GM21619 (cell line): ENCODE measurements around the gene CORT.
A peak's percentile ranks its signal among the peaks of the same experiment; 100 is the strongest.
"Not testable (repeated sequence)": the region's sequence is repeated elsewhere in the genome, so short reads cannot be mapped to it uniquely, and the experiment has no call there.

Source experiments
- ATAC-seq: cut with Tn5 transposase; IDR thresholded peaks from one replicate; pipeline ENCODE4 v1.9.1; 2021; ENCODE audit not compliant: unreplicated experiment

CORT gene

DNA sequence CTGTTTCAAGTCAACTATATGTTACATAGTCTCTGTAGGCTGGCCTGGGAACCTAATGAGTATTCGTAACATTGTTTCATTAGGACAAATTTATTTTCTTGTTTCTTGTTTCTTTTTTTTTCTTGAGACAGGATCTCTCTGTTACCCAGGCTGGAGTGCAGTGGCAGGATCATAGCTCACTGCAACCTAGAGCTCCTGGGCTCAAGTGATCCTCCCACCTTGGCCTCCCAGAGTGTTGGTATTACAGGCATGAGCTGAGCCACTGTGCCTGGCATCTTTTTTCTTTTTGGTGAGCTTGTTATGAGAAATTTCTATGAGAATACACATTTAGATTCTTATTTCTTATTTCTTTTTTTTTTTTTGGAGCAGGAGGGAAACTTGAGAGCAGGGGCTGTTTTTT lies 12.8 kb upstream of the CORT start:
- ATAC-seq, result no peak

DNA sequence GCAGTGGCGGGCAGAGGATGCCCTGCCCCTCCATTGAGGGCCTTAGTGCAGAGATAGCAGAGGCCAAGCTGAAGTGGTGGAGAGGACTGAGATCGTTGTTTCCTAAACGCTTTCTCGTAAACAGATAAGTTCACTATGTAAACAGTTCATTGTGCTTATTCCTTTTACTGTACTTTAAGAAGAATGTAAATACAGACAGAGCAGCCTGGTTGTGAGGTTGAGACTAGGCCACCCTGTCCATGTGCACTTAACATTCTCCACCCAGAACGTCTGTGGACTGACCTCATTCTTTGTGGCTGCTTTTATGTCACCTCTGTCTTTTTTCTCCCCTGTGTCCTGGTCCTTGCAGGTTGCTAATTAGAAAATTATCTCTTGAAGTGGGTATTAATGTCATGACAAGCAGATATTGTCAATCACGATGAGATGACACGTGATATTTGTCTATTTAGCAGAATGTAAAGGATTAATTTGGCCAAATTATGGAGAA lies 11.1 kb upstream of the CORT start:
- ATAC-seq, result no peak

DNA sequence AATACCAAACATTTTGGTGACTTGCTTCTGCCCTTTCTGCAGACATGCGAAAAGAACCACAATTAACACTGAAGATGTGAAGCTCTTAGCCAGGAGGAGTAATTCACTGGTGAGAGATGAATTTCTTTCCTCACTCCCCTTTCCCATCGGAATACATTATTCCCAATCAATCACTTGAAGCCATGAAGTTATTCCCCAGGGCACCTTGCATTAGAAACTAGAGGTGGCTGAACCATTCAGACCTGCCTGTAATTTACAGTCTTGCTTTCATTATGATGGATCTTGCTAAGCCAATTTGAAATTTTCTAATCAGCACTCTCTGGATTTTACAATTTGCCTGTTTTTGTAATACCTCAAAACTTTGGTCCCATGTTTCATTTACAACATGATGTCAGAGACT lies 9.5 kb upstream of the CORT start:
- ATAC-seq, result no peak

- no peak for ATAC-seq
These were observed 9.0 kb upstream of the CORT start for GRCh38 chr1:10440794-10441193.

GRCh38 chr1:10444248-10444647 lies 5.6 kb upstream of the CORT start:
- ATAC-seq, result no peak

DNA sequence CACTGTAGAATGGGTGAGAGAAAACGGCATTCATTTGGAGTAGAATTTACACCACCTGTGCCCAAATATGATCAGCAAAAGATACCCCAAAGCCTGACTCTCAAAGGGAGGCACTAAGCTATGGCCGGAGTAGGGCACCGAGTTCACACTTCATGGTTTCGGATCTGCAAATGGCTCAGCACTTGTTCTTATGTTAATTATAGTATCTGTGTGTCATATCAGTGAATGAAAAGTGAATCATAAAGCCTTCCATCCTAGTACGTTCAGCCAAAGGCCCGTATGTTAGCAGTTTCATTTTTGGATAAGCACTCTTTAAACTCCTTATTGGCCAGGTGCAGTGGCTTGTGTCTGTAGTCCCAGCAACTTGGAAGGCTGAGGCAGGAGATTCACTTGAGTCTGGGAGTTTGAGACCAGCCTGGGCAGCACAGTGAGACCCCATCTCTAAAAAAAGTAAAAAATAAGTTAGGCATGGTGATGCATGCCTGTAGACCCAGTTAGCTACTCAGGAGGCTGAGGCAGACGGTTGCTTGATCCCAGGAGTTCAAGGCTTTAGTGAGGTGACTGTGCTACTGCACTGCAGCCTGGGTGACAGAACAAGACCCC lies 4.9 kb upstream of the CORT start:
- no peak for ATAC-seq

- no peak for ATAC-seq
These were observed 2.9 kb upstream of the CORT start for GRCh38 chr1:10446790-10447422.

- no peak for ATAC-seq
These were observed 454 bp downstream of the CORT start for GRCh38 chr1:10450156-10450814.

DNA sequence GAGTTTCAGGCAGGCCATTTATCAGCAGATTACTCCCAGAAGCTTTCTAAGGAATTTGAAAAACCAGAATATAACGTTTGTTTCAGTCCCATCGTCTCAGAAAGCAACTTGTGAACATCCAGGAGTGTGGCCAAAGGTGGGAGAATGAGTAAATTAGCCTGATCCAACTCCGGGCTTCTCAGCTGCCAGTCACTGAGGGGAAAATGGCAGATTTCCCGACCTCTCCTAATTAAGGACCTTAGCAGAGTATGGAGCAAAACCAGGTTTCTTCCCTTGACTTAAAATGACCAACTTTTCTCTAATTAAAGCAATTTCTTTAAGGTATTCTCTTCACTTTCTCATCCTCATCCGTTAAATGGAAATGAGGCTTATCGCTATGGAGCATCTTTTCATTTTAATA lies 1.0 kb downstream of the CORT start:
- ATAC-seq, result no peak

DNA sequence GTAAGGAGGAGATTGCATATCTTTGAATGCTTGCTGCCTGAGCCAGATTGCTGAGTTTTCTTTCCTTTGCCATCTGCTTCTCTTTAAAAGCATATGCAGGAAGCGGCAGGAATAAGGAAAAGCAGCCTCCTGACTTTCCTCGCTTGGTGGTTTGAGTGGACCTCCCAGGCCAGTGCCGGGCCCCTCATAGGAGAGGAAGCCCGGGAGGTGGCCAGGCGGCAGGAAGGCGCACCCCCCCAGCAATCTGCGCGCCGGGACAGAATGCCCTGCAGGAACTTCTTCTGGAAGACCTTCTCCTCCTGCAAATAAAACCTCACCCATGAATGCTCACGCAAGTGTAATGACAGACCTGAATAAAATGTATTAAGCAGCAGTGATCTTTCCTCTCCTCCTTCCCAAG lies 1.5 kb downstream of the CORT start:
- no peak for ATAC-seq

- ATAC-seq, result no peak
These were observed 6.2 kb downstream of the CORT start for GRCh38 chr1:10456048-10456447.

DNA sequence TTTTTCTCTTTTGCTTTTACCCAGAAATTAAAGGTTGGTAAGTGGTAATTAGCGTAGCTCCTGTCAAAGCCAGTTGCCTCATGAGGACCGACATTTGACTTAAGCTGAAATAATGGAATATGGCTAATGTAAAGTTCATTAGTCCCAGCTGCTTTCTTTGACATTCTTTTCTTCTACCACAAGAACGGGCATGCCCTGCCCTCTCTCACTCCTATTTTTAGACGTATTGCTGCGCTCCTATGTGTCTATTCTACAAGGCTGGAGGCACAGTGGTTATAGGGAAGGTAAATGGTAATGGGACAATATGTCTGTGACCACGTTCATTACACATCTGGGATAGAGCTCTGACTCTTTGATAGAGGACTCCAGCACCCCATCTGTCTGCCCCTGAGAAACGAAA lies 6.8 kb downstream of the CORT start:
- ATAC-seq, result no peak

DNA sequence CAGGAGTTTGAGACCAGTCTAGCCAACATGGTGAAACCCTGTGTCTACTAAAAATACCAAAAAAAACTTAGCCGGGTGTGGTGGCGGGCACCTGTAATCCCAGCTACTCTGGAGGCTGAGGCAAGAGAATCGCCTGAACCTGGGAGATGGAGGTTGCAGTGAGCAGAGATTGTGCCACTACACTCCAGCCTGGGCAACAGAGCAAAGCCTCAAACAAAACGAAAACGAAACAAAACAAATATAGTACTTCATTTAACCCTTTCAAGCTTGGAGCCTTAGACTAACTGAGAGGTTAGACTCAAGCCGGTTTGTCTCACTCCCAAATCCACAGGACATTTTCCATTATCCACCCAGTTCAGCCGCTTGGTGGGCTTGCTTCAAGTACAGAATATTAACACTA lies 7.6 kb downstream of the CORT start:
- not testable (repeated sequence) for ATAC-seq

DNA sequence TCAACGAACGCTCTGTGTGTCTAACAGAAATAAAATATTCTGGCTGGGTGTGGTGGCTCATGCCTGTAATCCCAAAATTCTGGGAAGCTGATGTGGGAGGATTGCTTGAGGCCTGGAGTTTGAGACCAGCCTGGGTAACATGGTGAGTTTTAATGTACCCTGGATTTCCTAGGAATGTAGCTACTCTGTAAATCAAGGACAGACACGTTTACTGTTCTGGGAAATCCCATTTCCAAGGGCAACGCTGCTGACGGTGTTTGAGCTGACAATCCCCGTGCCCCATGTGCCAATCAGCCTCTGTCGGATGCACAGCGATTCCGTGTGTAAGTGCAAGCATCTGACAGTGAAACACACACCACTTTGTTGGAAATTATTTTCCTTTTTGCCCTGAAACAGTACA lies 8.0 kb downstream of the CORT start:
- no peak for ATAC-seq

DNA sequence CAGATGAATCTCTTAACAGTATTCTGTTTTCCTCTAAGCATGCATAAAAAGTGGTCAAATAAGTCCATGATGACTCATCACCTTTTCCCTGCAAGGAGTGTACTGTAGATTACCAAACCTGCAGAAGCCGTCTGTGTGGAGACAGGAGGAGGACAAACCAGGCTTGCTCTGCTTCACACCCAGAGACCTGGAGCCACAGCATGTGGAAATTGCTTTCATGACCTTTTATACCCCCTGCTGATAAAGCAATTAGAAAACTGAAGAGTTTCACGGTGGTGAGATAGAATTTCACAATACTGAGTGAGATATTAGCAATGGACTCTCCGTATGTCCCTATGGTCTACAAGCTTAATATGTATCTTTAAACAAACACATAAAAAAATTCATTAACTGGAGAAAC lies 9.4 kb downstream of the CORT start:
- ATAC-seq, result no peak

- ATAC-seq, result no peak
These were observed 17.2 kb downstream of the CORT start for GRCh38 chr1:10467078-10467477.

- no peak for ATAC-seq
These were observed 20.2 kb downstream of the CORT start for GRCh38 chr1:10470043-10470442.

GRCh38 chr1:10471411-10472219 lies 21.8 kb downstream of the CORT start:
- no peak for ATAC-seq

- ATAC-seq, result peak; percentile 75
These were observed 22.7 kb downstream of the CORT start, which contains the start of gene DFFA for GRCh38 chr1:10472220-10473144. Gene DFFA (minus strand): TSS chr1:10472529. CDS start chr1:10472458, 71 bp downstream.

GRCh38 chr1:10473145-10473765 lies 23.4 kb downstream of the CORT start:
- no peak for ATAC-seq
